Measurements from ENCODE around the gene GUK1.
"Not testable (repeated sequence)": the region's sequence is repeated elsewhere in the genome, so short reads cannot be mapped to it uniquely, and the experiment has no call there.

The GUK1 gene

DNA sequence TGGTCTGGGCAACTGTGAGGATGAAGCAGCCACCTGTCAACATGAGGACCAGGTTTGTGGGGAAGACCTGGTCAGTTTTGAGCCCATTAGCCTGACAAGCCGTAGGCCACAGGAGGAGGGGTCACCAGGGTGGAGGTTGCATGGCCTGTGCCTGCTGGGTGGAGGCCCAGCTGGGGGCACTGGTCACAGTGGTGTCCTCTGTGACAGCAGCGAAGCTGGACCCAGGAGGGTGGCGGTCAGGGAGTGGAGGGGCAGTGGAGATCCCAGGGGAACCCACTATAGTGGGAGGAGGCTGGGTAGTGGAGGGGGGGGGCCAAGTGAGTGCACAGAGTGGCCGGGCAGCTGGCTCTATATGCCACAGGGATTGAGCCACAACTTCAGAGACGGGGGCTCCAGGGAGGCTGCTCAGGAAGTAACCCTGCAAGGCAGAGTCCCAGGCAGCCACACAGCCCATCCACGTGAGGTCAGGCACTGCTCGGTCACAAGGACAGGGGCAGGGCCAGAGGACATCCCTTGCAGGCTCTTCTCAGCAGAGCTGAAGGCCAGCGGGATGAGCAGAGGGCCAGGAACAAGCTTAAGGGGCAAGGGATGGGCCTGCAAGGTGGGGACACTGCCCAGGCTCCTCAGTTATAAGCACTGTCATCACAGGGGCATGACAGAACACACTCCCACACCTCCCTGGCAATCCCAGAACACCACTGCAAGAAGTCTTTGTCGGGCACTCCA is 34.6 kb upstream of the GUK1 start:
- no peak for DNase-seq

DNA sequence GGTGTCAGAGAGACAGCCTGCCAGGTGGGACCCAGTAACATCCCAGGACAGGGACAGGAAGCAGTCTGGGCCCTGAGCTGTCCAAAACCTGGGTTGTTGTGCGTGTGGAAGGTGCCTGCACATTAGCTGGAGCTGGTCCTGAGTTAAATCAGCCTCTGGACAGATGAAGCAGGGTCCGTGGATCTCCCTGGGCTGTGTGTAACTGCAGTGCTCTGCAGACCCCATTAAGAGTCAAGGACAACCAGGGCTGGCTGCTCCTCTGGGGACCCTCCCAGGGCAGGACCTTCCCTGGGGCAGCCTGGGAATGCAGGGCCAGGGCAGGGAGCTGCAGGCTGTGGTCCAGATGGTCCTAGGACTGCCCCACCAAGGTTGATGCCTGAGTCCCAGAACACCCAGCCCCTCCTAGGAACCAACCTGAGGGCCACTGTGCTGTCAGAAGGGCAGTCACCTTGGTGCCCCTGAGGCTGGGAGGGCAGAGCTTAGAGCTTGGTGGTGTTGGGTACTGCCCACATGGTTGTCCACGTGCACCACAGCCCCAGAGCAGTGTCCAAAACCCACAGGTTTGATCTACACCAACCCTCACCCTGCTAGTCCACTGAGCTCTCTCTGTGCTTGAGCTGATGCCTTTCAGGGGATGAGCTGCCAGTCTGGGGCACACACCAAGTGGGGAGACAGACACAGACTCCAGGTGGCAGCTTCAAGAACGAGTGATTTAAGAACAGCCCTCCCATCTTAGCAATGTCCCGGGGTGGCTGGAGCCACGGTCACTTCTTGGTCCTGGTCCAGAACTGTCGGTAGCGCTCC is 33.9 kb upstream of the GUK1 start:
- DNase-seq = no peak

DNA sequence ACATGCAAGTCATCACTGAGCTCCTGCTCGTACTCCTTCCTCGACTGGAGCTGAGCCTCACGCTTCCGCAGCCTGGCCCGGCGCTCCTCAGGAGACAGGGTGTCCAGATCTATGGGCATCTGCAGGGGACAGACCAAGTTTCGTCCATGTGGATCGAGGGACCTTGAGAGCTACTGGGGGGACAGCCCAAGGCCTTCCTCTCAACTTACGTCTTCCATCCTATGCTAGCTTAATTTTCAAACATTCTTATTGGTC is 33.4 kb upstream of the GUK1 start:
- no peak for DNase-seq

DNA sequence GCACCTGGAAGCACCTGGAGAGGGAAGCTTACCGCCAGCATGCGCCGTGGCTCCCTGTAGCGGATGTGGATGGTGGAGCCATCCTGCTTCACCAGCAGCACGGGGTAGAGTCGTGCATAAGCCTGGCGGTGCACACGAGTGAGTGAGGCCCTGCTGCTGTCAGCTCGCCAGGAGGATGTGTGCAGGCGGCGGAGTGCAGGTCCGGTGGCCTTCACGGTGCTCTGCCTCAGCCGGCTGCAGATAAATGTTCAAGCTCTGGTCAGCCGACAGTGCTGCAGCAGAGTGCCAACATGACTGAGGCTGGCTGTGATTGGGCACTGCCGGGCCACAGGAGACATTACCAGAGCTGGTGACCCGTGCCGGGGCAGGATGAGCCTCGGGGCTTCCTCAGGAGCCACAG is 32.4 kb upstream of the GUK1 start:
- DNase-seq = no peak

DNA sequence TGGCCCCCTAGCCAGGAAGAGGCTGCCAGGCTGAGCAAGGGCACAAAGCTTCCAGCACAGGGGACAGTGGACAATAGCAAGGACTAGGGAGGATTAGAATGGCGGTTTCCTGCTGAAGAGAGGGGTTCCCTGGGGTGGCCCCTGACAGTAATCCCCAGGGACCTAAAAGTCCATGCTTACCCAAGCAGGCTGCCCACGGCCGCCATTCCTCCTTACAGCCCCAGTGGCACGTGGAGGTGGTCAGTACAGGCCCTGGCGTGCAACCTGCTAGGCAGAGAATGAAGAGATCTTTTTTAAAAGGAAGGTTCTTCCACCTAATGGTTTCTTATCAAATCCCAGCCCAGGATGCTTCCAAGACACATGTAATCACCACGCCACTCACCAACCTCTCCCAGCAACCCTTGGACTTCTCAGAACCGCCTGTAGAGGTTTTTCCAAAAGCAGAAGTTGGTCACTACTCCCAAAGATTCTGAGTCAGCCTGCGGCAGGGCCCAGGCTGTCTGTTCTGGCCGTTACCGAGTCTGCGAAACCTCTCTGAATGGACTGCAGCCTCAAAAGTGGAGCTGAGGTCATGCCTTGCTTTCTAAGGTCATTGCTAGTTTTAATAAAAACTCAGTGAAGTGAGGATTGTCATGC is 31.9 kb upstream of the GUK1 start:
- DNase-seq = no peak

DNA sequence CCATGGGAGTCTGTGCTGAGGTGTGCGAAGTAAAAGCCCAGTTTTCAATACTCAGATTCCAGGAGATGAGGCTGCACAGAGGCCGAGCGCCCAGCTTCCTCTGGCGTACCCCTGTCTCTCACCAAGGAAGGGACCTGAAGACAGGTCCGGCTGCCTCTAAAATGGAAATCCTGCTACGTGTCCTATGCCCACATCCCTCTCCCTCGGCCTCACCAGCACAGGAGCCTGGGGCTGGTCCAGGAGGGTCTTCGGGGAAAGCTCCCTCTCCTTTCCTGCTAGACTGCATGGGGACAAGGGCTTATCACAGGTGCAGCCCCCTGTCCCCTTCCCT is 31.4 kb upstream of the GUK1 start:
- no peak for DNase-seq

DNA sequence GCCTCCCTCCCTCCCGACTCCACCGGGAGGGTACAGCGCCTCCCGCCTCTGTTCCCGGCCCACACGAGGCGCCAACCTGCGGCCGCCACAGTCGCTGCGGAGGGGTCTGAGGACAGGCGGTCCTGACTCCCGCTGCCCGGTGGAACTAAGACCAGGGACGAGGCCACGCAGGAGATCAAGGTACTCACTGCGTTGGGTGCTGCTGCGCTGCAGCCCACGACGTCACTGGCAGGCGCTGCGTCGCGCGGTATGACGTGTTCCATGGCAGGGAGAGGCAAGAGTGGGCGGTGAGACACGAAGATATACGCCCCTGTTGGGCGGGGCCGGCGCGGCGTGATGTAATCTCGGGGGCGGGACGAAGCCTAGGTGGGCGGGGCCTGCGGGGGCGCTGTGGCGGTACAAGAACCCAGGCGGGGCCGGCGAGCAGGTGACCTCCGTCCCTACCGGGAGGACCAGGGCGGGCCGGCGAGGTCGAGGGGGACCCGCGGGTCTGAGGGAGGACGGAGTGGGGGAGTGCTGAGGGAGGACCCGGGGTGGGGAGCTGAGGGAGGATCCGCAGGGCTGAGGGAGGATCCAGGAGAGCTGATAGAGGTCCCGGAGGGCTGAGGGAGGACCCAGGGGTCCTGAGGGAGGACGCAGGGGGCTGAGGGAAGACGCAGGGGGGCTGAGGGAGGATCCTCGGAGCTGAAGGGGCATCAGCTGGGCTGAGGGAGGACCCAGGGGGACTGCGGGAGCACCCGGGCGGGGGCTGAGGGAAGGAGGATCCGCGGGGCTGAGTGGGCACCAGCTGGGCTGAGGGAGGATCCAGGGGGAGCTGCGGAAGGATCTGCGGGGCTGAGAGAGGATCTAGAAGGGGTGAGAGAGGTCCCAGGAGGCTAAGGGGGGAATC is 30.8 kb upstream of the GUK1 start, which contains the start of gene MRPL55:
MRPL55 (minus strand) TSS at position 227 of the 889 bp plus-strand sequence. CDS start 1,039 bp downstream, outside the sequence.
- DNase-seq = peak; percentile 100

DNA sequence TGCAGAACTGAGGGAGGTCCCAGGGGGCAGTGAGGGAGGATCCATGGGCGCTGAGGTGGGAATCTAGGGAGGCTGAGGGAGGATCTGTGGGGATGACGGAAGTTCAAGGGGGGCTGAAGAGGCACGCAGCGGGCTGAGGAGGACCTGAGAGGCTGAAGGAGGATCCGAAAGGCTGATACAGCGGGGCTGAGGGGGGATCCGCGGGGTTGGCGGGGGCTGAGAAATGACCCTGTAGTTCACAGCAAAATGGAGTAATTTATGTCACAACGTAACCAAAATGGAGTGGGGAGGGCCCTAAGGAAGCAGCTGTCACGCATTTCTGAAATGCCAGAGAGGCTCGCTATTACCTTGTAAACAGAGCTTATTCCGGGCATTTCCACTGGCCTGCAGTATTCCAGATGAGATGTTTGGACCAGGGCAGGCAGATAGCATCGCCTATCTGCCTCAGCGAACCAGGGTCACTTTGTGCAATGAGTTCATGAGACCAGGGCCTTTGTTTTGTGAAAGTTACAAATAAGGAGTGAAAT is 30.1 kb upstream of the GUK1 start:
- no peak for DNase-seq

DNA sequence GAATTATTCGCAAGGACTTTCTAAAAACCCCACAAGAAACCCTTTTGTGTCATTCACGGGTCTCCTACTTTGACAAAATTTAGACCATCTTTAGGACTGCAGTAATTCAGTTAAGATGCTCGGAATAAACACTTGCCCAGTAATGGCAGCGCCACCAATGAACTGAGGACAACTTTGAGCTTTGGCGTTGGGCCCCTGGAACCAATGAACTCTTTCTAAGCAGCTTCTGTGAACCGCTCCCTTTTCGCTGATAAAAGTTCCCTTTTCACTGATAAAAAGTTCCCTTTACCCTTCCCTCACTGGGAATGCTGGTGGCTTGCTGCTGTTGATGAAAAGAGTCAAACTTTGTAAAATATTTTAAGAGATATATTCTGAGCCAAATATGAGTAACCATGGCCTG is 29.5 kb upstream of the GUK1 start:
- no peak for DNase-seq

DNA sequence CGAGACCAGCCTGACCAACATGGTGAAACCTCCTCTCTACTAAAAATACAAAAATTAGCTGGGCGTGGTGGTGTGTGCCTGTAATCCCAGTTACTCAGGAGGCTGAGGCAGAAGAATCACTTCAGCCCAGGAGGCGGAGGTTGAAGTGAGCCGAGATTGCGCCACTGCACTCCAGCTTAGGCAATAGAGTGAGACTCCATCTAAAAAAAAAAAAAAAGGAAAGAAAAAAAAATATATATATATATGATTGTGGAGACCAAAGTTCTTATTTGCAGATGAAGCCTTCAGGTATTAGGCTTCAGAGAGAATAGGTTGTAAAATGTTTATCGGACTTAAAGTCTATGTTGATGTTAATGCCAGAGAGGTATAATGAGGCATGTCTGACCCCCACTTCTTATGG is 28.8 kb upstream of the GUK1 start:
- not testable (repeated sequence) for DNase-seq

DNA sequence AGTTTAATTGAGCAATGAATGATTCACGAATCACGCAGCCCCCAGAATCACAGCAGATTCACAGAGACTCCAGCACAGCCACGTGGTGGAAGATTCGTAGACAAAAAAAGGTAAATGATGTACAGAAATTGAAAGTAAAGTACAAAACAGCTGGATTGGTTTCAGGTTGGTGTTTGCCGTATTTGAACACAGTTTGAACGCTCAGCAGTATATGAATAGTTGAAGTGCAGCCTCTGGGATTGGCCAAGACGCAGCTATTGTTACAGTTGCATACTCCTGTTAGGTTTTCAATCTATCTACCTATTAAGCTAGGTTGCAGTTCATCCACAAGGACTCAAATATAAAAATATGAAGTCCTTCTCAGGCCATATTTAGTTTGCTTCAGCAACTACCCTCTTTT is 27.9 kb upstream of the GUK1 start:
- no peak for DNase-seq

DNA sequence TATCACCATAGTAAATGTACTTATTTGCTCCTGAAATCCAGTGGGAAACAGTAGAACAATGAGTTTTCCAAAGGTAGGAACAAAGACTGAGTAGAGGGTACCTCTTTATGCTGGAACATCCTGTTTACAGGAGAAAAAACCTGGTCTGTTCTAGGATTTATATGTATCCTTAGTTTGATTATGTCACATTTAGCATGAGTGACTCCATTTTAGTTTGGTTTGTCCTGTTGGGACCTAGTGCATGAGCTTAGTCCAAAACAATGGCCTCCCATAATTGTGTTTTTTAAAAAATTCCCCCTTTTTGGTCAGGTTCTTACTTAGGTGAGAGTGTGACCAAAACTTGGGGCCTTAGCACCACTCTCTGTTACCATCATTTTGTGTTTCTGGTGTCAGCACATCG is 27.5 kb upstream of the GUK1 start:
- DNase-seq = no peak

DNA sequence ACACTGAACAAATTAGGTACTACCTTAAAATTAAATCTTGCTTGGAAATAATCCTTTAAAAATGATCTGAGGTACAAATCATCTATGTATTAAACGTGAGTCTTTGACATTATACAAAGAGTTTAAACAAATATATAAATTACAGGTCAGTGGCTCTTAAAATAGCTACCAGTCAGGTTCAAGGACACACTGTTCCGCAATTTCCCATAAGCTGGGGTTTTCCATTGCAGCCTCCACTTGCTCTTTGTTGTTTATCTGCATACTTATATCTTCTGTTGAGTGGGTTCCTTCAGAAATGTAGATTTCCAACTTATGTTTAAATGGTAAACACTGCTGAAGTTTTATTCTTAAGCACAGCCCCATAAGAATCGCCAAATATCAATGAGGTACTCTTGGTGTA is 25.3 kb upstream of the GUK1 start:
- no peak for DNase-seq

DNA sequence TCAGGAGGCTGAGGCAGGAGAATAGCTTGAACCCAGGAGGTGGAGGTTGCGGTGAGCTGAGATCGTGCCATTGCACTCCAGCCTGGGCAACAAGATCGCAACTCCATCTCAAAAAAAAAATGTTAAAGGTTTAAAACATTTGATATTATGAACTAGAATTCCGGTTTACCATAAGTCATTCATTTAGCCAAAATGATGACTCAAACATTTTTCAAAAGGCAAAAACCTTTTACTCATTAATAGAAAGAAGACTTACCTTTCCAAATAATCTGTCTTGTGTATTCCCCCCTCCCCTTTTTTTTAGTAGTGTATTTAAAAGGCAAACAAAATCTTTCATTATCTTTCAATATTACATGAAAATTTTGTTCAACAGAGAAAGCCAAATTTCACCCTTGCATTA is 22.7 kb upstream of the GUK1 start:
- no peak for DNase-seq

DNA sequence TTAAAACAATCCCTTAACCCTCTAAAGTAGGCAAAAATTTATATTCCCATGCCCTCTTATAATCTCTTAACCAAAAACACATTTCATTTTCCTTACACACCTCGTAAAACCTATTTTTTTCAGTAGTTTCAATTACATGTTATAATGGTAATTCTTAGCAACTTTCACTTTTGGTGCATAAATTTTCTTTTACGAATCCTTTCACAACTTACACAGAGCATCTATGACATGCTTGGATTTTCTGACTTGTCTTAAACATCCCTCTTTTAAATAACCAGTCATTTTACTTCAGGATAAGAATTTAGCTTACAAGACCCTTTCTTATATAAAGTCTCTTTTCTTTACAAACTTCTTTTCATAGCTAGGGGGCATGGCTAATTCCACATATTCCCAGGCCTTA is 22.0 kb upstream of the GUK1 start:
- no peak for DNase-seq

DNA sequence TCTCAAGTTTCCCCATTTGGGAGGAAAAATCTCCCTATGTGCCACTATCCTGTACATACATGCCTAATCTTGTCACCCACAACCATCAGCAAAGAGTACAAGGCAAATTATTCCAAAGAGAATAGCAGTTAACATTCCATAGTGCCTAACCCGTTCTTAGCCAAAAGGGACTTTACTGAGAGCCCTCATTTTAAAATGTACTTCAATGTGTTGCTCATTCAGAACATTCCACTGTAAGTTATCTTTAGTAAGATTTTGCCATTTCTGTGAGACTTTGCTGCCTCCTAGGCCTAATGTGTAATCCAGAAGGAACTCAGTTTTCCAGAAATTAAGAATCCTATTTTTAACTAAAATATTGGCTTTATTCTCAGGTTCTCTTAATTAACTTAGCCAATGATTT is 19.7 kb upstream of the GUK1 start:
- no peak for DNase-seq

DNA sequence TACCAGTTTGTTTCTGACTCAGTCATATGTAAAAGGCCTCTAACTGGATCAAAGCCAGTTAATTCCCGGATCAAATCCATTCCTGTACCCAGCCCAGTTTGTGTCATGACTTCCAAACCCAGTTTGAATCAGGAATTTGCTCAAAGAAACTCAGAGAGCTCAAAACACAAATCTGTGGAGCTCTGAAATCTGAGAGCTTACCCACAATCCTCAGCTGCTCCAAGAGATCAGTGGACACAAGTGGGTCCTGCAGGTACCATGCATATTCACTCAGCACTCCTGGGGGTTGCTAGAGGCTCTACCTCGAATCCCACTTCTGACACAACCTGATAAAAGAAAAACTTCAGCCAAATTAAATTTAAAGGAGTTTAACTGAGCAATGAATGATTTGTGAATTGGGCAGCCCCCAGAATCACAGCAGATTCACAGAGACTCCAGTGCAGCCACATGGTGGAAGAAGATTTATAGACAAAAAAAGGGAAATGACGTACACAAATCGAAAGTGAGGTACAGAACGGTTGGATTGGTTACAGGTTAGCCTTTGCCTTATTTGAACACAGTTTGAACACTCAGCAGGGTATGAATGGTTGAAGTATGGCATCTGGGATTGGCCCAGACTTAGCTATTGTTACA is 19.1 kb upstream of the GUK1 start:
- DNase-seq = no peak

DNA sequence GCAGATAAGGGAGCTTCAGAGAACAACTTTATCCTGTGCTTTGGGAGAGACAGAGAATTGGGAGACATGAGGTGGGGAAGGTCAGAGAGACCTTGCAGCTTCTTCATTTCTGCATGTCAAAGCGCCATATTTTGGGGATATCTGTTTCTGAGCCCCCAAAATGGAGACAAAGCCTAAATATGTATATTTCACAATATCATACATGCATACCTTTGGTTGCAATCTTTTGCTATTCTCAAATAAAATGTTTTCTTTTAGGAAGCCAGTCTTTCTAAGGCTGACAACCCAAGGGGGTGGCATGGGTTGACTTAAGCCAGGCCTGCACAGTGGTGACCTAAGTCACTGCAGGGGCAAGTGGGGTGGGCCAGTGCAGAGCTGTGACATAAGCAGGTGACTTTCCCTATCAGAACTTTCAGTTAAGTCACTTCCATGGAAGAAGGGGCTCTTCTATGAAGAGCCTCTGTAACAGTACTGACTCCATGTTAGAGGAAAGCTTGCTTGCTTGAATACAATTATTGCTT is 17.1 kb upstream of the GUK1 start:
- no peak for DNase-seq

DNA sequence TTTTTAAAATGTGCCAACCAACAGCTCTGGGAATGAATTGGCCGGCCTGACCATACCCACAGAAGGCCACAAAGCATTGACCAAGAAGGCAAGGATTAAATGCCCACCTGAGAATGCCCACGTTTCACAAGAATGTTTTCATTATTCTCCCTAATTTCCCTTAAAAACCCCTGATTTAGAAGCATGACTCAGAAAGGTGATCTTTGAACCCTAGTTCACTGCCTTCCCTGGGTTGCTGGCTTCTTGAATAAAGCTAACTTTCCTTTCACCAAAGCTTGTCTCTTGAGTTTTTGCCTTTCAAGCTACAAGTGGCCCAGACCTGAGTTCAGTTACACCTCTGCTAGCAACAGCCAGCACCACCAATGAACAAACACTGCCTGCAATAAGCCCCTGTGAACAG is 16.6 kb upstream of the GUK1 start:
- DNase-seq = no peak

DNA sequence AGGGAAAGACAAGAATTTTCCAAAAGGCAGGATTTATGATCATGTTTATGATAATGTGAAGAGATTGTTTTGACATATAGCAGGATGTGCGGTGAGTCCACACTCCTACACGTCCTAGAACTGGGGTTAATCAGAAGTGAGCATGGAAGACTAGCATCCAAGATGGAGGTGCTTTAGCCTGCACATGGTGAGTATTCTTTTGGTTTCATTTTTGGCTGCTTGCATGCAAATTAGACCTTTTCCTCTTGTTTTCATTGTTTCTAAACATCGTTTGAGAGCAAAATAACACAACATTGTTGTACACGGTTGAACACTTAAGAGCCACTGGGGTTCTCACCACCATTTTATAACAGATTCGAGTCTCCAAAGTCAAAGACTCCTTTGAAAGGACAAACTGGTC is 14.9 kb upstream of the GUK1 start:
- DNase-seq = no peak

DNA sequence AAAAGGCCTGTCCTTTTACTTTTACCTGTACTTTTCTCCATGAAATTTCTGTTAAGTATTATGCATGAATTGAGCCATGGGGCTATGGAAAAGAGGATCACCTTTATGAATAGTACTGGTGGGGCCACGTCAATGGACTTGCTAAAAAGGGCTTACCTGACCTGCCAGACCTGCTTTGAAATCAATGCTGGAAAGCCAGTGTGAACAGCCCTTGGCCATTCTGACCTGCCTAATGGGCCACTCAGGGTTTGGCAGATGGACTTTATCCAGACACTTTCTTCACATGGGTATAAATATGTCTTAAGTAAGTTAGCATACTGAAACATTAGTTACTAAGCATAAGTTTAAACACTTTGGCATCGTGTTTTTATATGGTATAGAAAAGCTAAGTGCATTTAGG is 8.3 kb upstream of the GUK1 start:
- DNase-seq = no peak

DNA sequence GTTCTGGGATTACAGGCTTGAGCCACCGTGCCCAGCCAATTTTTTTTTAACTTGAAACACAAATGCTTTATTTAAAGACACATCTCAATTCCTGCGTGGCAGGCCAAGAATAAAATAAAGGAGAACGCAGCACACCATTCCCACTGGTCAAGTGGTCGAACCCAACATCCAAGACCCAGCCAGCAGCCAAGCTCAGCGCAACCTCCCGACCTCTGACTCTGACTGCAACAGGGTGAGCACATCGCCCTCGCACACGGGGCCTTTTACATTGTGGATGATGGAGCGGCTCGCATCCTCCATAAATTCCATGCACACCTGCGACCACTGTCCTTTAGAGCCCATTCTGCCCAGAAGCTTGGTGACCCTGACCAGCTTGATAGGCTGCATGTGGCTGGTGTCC is 5.5 kb upstream of the GUK1 start:
- no peak for DNase-seq

DNA sequence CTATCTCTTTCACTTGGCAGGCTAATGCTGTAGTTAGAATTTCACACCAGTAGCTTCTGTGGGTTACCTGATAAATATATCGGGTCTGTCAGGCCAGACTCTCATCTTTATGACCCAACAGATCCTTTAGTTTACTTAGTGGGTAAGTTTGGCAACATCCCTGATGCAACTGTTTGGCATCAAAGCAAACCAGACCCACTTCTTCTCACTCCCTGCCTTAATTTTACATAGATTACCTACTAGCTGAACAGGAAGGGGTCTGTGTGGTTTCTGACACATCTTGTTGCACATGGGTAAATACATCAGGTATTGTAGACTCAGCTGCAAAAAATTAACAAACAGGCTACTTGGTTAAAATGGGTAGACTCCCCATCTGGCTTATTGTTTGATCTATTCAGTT is 3.2 kb upstream of the GUK1 start:
- no peak for DNase-seq

Measured in activated CD4-positive, CD25-positive, alpha-beta regulatory T cell treated with anti-CD3 and anti-CD28 coated beads, Interleukin-2, amount 50 U/mL, for 72 hours (primary cell).